ENCODE results near the gene TLR6. TPM values are rescaled to one million over a fixed set of nuclear protein-coding genes. Genes with fewer than 3 reads are reported as not detected.
A peak's percentile ranks its signal among the peaks of the same experiment; 100 is the strongest.

TLR6 gene
- total RNA-seq, 1 donor = 4.3 TPM

DNA sequence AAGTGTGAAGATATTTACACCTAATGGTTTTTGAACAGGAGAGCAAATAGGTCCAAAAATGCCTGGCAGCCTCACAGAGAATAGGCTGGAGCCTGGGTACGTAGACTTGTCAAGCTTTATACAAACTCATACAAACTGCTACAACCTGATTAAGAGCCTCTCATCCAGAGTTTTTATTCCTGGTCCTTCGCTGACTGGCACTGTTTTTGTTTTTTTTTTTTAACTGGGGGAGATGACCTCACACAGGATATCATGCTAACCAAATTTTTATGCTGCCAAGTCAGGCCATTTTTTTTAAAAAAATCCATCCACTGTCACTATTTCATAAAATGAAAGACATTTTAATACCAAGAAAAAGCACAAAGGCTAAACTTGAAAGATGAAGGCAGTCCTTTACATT lies 12.9 kb upstream of the TLR6 start:
- DNase-seq (ENCODE audit: low read depth in 2 of 3, low spot score in 2 of 3) = no peak

DNA sequence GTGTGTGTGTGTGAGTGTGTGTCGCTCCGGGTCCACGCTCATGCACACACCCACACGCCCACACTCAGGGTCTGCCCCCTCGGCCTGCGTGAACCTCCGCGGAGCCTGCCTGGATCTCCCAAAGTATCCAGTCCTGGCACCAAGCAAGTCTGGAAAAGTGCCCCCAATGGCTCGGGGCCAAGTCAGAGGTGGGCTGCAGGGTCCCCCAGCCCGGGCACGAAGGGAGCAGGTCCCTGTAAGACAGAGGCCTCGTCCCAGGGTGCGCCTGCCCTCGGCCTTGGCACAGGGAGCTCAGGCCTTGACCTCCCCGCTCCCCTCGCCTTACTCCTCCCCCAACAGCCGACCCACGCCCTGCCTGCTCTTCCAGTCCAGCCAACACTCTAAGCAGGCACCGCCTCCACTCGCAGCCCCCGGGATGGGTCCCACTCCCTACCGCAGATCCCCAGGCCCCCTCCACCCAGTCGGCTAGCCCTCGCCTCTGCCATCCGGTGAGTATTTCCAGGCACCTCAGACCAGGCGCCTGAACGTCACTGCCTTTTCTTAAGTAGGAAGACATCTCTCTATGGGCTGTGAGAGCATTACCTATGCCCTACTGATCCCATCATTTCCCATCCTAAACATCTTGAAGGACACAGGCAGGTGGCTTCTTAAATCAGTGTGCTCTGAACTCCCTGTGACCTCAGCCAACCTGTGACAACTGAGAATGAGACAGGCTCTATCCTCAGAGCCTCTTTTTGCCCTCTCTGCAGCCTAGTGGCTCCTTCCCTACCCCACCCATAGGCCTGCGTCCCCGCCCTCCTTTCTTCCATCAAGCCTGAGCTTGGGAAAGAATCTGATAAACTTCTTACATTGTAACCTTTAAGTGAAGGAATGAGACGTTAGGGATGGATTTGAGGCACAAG lies 11.7 kb upstream of the TLR6 start:
- DNase-seq (ENCODE audit: low read depth in 2 of 3, low spot score in 2 of 3) = no peak

DNA sequence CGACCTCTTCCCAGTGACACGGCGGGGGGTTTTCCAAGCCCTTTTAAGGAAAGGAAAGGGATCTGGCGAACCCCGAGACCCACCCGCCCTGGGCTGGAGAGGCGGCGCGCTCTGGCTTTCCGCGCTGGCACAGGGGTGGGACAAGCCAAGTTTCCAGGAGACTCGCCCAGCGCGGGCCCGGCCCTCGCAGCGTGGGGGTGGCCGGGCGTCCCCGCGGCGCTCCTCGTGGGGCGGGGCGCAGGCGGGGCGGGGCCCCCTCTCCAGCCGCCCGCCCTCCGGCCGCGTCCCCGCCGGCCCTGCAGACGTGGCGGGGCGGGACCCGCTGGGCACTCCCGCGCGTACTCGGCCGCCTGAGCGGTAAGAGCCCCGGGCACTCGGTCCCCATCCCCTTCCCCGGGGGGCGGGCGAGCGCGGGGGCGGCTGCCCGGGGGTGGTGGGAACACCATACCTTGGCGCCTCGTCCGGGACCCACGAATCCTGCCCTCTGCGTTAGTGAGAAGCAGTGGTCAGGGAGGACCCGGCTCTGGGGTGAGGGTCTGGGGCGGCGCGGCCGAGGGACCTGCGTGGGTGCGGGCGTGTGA lies 11.0 kb upstream of the TLR6 start, which contains the start of gene FAM114A1:
Gene FAM114A1, plus strand, starts transcription at position 329 of the 581 bp plus-strand sequence. CDS start 10,273 bp downstream, outside the sequence.
- DNase-seq (ENCODE audit: low read depth in 2 of 3, low spot score in 2 of 3) = peak in 2 of 3 donors; percentile 39 to 43

DNA sequence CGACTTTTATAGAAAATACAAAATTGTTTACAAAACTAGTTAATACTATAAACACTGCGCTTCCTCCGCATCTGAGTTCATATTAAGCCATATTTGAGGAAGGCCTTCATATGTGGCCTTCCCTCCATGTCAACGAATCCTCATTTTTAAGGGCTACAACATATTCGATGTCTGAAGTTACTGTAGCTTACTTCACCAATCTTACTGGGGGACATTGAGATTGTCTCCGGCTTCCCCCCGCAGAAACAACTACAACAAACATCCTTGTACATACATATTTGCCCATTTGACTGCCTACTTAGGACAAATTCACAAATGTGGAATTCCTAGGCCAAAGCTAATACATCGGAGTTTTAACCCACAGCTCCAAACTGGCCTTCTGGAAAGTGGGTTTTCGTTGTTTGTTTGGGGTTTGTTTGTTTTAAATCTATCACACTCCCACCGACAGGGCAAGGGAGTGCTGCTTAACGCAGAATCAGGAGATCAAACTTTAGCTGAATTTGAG lies 10.4 kb upstream of the TLR6 start:
- no peak for DNase-seq (ENCODE audit: low read depth in 2 of 3, low spot score in 2 of 3)

DNA sequence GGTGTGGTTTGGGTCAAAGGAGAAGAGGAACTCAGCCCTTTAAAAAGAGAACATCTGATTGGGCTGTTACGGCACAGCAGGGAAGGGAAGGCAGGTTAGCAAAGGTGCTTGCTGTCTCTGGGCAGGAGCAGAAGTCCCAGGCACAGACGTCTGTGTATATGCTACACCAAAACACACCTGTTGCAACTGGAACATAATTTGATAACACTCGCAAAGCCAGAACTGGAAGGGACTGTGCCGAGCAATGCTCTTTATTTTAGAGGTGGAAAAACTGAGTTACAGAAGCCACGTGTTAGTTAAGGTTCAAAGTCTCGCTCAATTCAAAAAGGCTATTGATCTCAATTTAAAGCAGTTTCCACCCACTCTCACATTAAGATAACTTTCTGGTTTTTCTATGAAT lies 8.8 kb upstream of the TLR6 start:
- no peak for DNase-seq (ENCODE audit: low read depth in 2 of 3, low spot score in 2 of 3)

DNA sequence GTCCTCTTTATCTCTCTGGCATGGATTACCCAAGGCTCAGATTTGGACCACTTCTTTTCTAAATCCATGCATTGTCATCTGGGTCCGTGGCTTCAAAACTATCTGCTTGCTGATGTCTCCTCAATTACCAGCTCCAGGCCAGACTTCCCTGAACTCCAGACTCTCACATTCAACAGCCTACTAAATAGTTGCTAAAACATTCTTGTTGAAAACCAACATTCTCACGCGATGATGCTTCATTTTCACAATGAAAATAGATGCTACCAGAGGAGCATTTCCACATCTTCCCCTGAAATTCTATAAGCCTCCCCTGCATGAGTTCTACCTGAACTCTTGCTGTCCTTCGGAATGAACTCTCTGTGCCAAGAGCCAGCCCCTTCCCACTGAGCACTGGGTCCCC lies 5.2 kb upstream of the TLR6 start:
- no peak for DNase-seq (ENCODE audit: low read depth in 2 of 3, low spot score in 2 of 3)

DNA sequence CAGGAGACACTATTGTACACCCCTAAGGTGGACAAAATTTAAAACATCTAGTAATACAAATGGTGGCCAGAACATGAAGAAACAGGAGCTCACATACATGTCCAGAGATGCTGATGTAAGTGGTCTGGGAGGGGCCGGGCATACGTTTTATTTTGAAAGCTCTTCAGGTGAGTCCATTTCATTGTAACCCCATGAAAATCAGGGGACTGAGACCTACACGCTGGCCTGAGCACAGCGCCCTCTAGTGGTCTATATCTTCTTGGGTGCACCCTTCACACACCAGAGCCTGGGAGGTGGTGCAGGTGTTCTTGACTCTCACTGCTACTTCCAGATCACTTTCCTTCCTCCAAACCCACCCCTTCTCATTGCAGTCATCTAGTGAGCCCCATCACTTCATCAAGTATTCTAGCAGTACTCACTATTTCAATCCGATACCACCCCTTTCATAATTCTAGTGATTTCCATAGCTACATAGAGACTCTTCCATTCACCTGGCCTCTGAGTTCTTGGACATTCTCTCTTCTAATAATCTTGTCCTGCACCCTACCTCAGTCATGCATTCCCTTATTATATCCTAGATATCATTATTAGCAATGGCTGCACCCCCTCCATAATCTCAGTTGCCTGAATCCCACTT lies 4.3 kb upstream of the TLR6 start:
- peak; percentile 43 to 75 (median 69) for DNase-seq (ENCODE audit: low read depth in 2 of 3, low spot score in 2 of 3)

DNA sequence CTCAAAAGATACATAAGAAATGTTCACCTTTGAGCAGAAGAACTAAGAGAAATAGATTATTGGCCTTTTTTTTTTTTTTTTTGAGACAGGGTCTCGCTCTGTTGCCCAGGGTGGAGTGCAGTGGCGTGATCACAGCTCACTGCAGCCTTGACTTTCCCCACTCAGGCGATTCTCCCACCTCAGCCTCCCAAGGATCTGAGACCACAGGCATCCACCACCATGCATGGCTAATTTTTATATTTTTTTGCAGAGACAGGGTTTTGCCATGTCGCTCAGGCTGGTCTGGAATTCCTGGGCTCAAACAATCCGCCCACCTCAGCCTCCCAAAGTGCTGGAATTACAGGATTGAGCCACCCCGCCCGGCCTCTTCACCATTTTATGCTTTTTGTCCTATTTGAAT lies 2.9 kb upstream of the TLR6 start:
- no peak for DNase-seq (ENCODE audit: low read depth in 2 of 3, low spot score in 2 of 3)

DNA sequence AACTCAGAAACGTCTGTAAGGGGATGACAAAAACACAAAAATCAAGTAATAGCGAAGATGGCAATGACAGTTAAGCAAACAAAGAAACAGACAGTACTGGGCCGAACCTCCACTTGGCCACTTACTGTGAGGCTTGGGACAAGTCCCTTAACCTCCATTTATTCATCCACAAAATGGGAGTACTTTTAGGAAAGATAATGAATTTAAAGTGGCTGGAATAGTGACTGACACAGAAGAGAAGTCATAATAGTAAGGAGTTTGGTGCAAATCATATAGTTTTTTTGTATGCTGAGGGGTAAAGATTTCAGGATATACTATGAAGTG lies 1.4 kb upstream of the TLR6 start:
- DNase-seq (ENCODE audit: low read depth in 2 of 3, low spot score in 2 of 3) = no peak

DNA sequence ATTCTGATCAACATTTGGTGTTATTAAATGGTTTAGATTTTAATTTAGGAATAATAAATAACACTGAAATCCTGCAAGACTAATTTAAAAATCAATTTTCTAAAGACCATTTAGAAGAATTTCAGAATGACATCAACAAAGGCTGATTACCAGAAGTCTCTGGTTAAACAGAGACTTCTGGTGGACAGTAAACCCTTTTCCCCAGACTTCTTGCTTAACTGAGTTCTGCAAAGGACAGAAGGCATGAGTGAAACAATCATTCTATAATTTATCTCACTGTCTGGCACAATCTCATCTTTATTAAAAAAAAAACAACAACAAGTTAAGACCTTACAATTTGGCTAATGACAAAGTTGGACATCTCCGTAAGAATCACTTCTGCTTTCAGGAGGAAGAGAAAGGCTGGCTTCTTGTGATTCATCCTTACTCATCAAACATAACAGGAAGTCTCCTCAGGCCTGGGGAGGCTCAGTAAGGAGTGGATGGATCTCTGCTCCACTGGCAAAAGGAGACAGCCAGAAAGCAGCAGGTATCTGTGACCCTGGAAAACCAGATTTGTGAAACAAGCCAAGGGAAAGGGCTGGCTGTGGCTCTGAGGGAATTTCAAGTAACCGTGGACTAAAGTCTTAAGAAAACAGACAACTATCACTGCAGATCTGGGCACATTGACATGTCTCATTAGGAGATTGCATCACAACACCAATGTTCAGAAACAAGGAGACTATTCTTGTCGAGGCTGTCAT lies 908 bp upstream of the TLR6 start:
- peak in 2 of 3 donors; percentile 62 to 80 for DNase-seq (ENCODE audit: low read depth in 2 of 3, low spot score in 2 of 3)

DNA sequence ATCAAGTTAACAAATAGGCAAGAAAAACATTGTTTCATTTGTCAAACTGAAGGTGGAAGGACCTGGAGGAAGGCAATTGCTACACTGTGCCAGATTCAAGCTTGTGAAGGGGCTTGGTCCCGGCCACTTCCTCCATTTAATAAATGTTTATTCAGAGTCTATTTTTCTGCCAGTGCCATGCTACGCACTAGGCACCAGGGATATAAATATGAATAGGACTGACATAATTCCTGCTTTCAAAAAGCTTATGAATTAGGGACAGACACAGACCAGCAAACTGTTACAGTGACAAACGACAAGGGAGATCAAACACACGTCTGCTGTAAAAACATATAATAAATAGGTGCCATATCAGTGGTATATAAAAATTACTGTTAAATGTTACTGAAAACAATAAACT lies 571 bp downstream of the TLR6 start:
- peak in 2 of 3 donors; percentile 29 to 64 for DNase-seq (ENCODE audit: low read depth in 2 of 3, low spot score in 2 of 3)

DNA sequence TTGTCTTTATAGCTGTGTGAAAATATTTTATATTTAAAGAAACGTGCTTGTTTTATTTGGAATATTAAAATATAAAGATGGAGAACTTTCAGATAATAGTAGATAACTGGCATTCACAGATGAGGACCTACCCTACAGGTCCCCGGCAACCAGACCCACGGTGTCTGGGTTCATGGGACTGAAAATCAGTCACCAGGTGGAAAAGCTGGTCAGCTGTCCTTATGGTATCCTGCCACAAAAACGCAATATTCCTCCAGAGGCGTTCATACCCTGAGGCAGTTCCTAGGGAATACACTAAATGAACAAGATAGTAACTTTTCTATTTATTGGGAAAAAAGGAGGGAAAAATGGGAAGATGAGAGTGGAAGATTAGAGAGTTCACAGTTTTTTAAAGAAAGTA lies 1.2 kb downstream of the TLR6 start:
- DNase-seq (ENCODE audit: low read depth in 2 of 3, low spot score in 2 of 3) = no peak

DNA sequence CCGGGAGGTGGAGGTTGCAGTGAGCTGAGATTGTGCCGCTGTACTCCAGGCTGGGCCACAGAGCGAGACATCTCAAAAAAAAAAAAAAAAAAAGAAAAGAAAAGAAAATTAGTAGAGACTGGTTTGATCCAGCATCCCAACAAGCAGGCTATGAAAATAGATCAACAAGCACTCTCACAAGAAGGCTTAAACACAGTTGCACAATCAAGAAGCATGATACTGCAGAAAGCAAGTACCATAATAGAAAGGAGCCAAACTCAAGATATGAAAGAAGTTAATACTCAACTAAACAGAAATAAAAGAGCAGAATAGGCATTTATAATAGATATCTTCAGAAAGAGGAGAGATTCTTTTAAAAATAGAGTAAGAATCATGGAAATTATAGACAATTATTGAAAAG lies 10.6 kb downstream of the TLR6 start:
- DNase-seq (ENCODE audit: low read depth in 2 of 3, low spot score in 2 of 3) = no peak

DNA sequence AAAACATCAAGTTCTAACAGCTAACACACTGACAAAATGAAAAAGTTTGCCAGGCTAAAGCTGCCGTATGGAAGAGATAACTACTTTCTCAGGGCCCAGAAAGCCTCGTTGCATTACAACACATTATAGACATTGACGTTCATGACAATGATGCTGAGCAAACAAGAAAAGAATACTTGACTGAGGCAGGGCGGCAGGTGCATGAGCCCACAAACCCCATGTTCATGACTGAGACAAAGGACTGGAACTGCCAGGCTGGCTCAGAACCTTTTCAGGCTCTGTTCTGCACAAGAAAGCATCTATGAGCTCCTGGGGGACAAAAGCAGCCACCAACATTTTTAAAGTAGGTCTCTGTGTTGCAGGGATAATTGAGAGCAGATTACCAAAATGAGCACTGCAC lies 13.6 kb downstream of the TLR6 start:
- no peak for DNase-seq (ENCODE audit: low read depth in 2 of 3, low spot score in 2 of 3)

DNA sequence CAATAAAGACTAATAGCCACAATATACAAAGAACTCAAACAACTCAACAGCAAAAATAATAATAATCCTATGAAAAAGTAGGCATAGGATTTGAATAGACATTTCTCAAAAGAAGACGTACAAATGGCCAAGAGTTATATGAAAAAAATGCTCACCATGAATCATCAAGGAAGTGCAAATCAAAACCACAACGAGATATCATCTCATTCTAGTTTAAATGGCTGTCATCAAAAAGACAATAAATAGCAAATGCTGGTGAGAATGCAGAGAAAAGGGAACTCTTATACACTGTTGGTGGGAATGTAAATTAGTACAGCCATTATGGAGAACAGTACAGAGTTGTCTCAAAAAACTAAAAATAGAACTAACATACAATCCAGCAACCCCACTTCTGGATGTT lies 18.8 kb downstream of the TLR6 start:
- peak in 2 of 3 donors; percentile 39 to 82 for DNase-seq (ENCODE audit: low read depth in 2 of 3, low spot score in 2 of 3)

DNA sequence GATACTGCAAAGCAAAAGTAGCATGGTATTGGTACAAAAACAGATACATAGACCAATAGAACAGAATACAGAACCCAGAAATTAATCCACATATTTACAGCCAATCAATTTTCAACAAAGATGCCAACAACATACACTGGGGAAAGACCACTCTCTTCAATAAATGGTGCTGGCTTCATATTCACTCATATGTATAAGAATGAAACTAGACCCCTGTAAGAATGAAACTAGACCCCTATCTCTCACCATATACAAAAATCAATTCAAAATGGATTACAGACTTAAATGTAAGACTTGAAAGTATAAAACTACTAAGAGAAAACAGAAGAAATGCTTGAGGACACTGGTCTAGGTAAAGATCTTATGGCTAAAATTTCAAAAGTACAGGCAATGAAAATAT lies 19.3 kb downstream of the TLR6 start:
- DNase-seq (ENCODE audit: low read depth in 2 of 3, low spot score in 2 of 3) = no peak

DNA sequence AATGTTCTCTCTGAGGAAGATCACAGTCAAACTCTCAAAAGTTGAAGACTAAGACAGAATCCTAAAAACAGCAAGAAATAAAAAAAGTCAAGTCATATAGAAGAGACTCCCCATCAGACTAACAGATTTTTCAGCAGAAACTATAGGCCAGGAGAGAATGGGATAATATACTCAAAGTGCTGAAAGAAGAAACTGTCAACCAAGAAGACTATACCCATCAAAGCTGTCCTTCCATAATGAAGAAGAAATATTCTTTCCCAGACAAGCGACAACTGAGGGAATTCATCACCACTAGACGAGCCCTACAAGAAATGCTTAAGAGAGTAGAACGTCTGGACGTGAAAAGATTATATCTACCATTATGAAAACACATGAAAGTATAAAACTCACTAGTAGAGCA lies 22.0 kb downstream of the TLR6 start:
- DNase-seq (ENCODE audit: low read depth in 2 of 3, low spot score in 2 of 3) = no peak

DNA sequence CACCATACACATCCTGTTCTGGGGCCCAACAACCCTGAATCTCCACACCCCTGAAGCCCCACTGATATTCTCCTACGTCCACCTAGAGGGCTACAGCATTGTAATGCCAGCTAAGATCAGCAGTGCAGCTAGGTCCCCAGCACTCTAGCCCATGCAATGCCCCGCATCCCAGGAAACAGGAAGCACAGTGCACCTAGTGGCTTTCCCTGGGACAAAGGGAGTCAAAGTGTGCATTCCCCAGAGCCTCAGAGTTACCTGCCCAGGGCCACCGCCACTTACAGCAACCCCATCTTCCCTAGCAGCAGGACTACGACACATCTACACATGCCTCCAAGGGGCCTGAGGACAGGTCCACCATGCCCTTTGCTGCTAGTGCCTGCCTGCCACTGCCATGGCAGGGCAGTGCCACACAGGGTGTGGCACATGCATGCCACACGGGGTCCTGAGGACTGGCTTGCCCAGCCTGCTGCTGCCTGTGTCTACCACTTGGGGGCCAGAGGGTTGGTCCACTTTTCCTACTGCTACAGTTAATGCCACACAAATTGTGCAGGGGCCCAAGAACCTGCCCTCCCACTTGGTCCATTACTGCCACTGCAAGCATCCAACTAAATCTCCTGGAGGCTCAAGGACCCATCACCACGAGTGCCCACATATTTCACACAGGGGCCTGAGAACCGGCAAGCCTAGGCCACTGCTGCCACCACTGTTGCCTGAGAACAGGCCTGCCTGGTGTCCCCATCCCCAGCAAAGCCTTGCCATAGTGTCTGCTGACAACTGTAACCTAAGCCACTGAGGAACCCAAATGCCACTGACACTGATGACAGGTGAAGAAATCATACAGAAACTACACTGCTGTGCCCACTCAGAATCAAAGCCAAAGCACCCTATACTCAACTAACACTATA lies 23.7 kb downstream of the TLR6 start:
- no peak for DNase-seq (ENCODE audit: low read depth in 2 of 3, low spot score in 2 of 3)

DNA sequence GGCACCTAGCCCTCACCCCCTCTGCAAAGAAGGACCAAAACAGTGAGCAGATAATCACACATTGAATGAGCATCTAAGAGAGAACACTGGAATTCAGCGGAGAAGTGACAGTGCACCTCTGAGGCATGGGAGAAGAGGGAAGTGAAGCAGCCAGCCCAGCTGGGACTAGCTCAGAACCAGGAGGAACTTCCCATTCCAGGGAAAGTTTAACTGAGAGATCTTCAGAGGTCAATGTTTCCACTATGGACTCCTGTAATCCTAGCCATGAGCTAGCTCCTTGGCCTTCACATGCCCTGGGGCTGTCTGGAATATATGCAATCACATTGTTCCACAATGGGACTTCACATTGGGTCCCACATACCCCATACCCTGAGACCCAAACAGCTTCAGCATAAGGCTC lies 24.4 kb downstream of the TLR6 start:
- no peak for DNase-seq (ENCODE audit: low read depth in 2 of 3, low spot score in 2 of 3)

DNA sequence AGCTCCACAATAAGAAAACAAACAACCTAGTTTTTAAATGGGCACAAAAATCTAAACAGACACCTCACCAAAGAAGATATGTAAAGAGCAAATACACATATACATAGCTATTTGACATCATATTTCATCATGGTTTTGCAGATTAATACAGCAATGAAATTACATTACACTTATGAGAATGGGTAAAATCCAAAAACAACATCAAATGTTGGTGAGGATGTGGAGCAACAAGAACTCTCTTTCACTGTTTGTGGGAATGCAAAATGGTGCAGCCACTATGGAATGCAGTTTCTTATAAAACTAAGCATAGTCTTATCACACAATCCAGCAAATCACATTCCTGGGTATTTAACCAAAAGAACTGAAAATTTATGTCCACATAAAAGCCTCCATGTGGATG lies 25.0 kb downstream of the TLR6 start:
- no peak for DNase-seq (ENCODE audit: low read depth in 2 of 3, low spot score in 2 of 3)
